Neural cell (in vitro differentiated cells): Measurements from ENCODE around the gene IQCM. TPM values are rescaled to one million over a fixed set of nuclear protein-coding genes. Genes with fewer than 3 reads are reported as not detected.

Source experiments
- H2AFZ ChIP-seq: fragments of 200-600, 300-800 bp; sonication (generic), shearing (Covaris generic); 2 replicates; pipeline ENCODE4 v1.6.0; 2014; ENCODE audit warnings: low read depth, mild to moderate bottlenecking, antibody characterized with exemption, low read length, moderate library complexity
- H3F3A ChIP-seq: fragments of 200-600 bp; shearing (Covaris generic); 2 replicates; pipeline ENCODE4 v1.6.1; 2016; ENCODE audit warnings: mild to moderate bottlenecking, moderate library complexity, mixed read lengths, antibody characterized with exemption, low read length; ENCODE audit not compliant: insufficient read depth, poor library complexity, severe bottlenecking
- H3K27ac ChIP-seq: fragments of 200-600, 300-800 bp; sonication (generic), shearing (Covaris generic); 2 replicates; pipeline ENCODE4 v1.5.1; 2014; ENCODE audit warnings: mild to moderate bottlenecking, low read length, moderate library complexity
- H3K27me3 ChIP-seq: fragments of 300-800, 200-600 bp; sonication (generic), shearing (Covaris generic); 2 replicates; pipeline ENCODE4 v1.6.0; 2014; ENCODE audit warnings: mild to moderate bottlenecking, low read depth, low read length, moderate library complexity; ENCODE audit not compliant: insufficient read depth
- H3K36me3 ChIP-seq: fragments of 300-800, 200-600 bp; sonication (generic), shearing (Covaris generic); 2 replicates; pipeline ENCODE4 v1.5.1; 2014; ENCODE audit warnings: mild to moderate bottlenecking, antibody characterized with exemption, low read length, moderate library complexity; ENCODE audit not compliant: insufficient read depth
- H3K4me2 ChIP-seq: fragments of 300-800, 200-600 bp; sonication (generic), shearing (Covaris generic); 2 replicates; pipeline ENCODE4 v1.6.0; 2014; ENCODE audit warnings: mild to moderate bottlenecking, low read length
- H3K4me3 ChIP-seq: fragments of 300-800, 200-600 bp; sonication (generic), shearing (Covaris generic); 2 replicates; pipeline ENCODE4 v1.5.1; 2014; ENCODE audit warnings: mild to moderate bottlenecking, low read length, moderate library complexity
- H3K79me2 ChIP-seq: fragments of 200-600 bp; shearing (Covaris generic); replicated peaks from 2 replicates; pipeline ENCODE4 v1.6.0; 2014; ENCODE audit warnings: mild to moderate bottlenecking, low read length, moderate library complexity; ENCODE audit not compliant: insufficient read depth
- H3K9ac ChIP-seq: fragments of 300-800, 200-600 bp; sonication (generic), shearing (Covaris generic); 2 replicates; pipeline ENCODE4 v1.6.1; 2016; ENCODE audit warnings: mild to moderate bottlenecking, low read length, mixed read lengths
- H3K9me2 ChIP-seq: fragments of 200-600 bp; shearing (Covaris generic); 2 replicates; pipeline ENCODE4 v1.6.1; 2016; ENCODE audit warnings: mild to moderate bottlenecking, low read length, mixed read lengths; ENCODE audit not compliant: insufficient read depth
- H3K9me3 ChIP-seq: fragments of 200-600, 300-800 bp; sonication (generic), shearing (Covaris generic); 2 replicates; pipeline ENCODE4 v1.6.1; 2016; ENCODE audit warnings: mild to moderate bottlenecking, mixed run types, low read length, moderate library complexity, mixed read lengths
- H4K20me1 ChIP-seq: fragments of 200-600 bp; shearing (Covaris generic); 2 replicates; pipeline ENCODE4 v1.6.1; 2016; ENCODE audit warnings: mild to moderate bottlenecking, mixed run types; ENCODE audit not compliant: insufficient read depth
- CTCF ChIP-seq: fragments of 450-650 bp; IDR thresholded peaks from 2 replicates; pipeline ENCODE4 v1.5.1; 2014; ENCODE audit warnings: antibody characterized with exemption, mild to moderate bottlenecking, moderate library complexity; ENCODE audit not compliant: poor library complexity, severe bottlenecking
- EP300 ChIP-seq: fragments of 450-650 bp; conservative IDR thresholded peaks from 2 replicates; pipeline ENCODE4 v1.6.1; 2014; ENCODE audit warnings: antibody characterized with exemption, mild to moderate bottlenecking, moderate library complexity; ENCODE audit not compliant: poor library complexity, severe bottlenecking
- EZH2 ChIP-seq: fragments of 200-600, 300-800 bp; shearing (Covaris generic), sonication (generic); IDR thresholded peaks from 2 replicates; pipeline ENCODE4 v1.6.1; 2014; ENCODE audit warnings: antibody characterized with exemption, low read length, borderline replicate concordance, mild to moderate bottlenecking; ENCODE audit not compliant: insufficient read depth, poor library complexity, severe bottlenecking
- MXI1 ChIP-seq: fragments of 450-650 bp; conservative IDR thresholded peaks from 2 replicates; pipeline ENCODE4 v1.6.1; 2014; ENCODE audit warnings: antibody characterized with exemption, mild to moderate bottlenecking; ENCODE audit not compliant: poor library complexity, severe bottlenecking
- POLR2AphosphoS5 ChIP-seq: IDR thresholded peaks from 2 replicates; pipeline ENCODE4 v1.6.1; 2012
- RAD21 ChIP-seq: fragments of 450-650 bp; conservative IDR thresholded peaks from 2 replicates; pipeline ENCODE4 v1.6.1; 2014; ENCODE audit warnings: antibody characterized with exemption, mild to moderate bottlenecking, moderate library complexity
- REST ChIP-seq: IDR thresholded peaks from 2 replicates; pipeline ENCODE4 v1.6.1; 2012; ENCODE audit warnings: borderline replicate concordance
- SMC3 ChIP-seq: fragments of 450-650 bp; conservative IDR thresholded peaks from 2 replicates; pipeline ENCODE4 v1.6.1; 2014; ENCODE audit warnings: antibody characterized with exemption, mild to moderate bottlenecking, moderate library complexity; ENCODE audit not compliant: poor library complexity
- TAF1 ChIP-seq: IDR thresholded peaks from 2 replicates; pipeline ENCODE4 v1.6.1; 2012; ENCODE audit warnings: low read depth
- polyA plus RNA-seq: library from polyadenylated mRNA; depleted of rRNA; stranded (reverse); fragments of >200 nt; gene quantifications from 2 replicates; pipeline ENCODE4 v1.2.3, GENCODE V29; 2014

IQCM gene
- polyA plus RNA-seq, 1 donor from 2014 or later, result not detected

DNA sequence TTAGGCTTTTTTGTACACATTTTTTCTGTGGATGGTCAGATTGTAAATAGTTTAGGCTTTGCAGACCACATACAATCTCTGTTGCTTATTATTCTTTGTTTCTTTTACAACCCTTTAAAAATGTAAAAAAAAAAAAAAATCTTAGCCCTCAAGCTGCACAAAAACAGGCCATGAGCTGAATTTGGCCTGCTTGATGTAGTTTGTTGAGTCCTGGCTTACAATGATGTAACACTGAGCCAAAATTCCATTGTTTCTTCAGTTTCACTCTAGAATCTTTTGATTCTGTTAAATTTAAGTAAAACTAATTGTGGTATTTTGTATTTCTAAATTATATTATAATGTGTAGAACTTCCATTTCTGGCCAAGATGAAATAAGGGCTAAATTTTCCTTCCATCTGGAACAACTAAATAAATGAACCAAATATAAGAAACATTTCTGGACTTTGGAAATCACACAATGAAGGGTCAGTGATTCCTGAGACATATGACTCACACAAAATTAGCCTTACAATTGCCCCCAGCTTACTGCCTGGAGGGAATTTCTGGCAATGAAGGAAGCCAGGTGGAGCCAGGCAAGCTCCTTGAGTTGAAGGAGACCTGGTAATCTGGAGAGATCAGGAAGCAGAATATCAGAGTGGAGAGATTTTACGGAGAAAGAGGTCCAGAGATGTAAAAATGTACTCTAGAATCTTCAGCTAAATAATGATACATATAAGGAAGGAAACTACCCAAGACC lies 29.8 kb downstream of the IQCM start:
- Histone ChIP-seq H3K4me2 (no peak overlapping the region), H3K4me3 (no peak overlapping the region), H3K27ac (no peak overlapping the region), H3K9me2 (no peaks in the 10 kb centered on the region), H3K9me3 (no peaks in the 10 kb centered on the region), H3K79me2 (no peaks in the 10 kb centered on the region), H3K9ac (no peak overlapping the region), H3K27me3 (no peaks in the 10 kb centered on the region), H3F3A (no peaks in the 10 kb centered on the region), H2AFZ (no peak overlapping the region), H3K36me3 (no peaks in the 10 kb centered on the region), H4K20me1 (no peaks in the 10 kb centered on the region)
- TF ChIP-seq MXI1 (no peak), EP300 (no peak), EZH2 (no peak), SMC3 (no peak), CTCF (no peak), RAD21 (no peak), REST (no peak), POLR2AphosphoS5 (no peak), TAF1 (no peak)

- Histone ChIP-seq H3K27ac (no peak overlapping the region), H3K4me2 (no peak overlapping the region), H3K9me2 (no peaks in the 10 kb centered on the region), H3F3A (no peaks in the 10 kb centered on the region), H3K9ac (no peak overlapping the region), H3K9me3 (no peaks in the 10 kb centered on the region), H4K20me1 (no peaks in the 10 kb centered on the region), H2AFZ (no peak overlapping the region), H3K27me3 (no peaks in the 10 kb centered on the region), H3K4me3 (no peak overlapping the region), H3K79me2 (no peaks in the 10 kb centered on the region), H3K36me3 (no peaks in the 10 kb centered on the region)
- TF ChIP-seq SMC3 (no peak), REST (no peak), TAF1 (no peak), EP300 (no peak), EZH2 (no peak), CTCF (no peak), RAD21 (no peak), POLR2AphosphoS5 (no peak), MXI1 (no peak)
Observed at GRCh38 chr4:149784018-149784417, 31.6 kb downstream of the IQCM start.
